ENCODE measurements around the gene CTNNA3.

CTNNA3 gene

GRCh38 chr10:66925373-66925772 lies 770.6 kb downstream of the CTNNA3 start:
- H3K27me3 ChIP-seq: peaks cover 42% of the 10 kb centered on the region
- H3K36me3 ChIP-seq: no peaks in the 10 kb centered on the region
- DNase-seq: no peak
- H3K4me1 ChIP-seq: no peaks in the 10 kb centered on the region
- TF ChIP-seq CTCF (IDR thresholded peaks at IDR 0.05; ENCODE audit: low read depth, low read length): no peak
- no peaks in the 10 kb centered on the region for H3K9me3 ChIP-seq
- no peak overlapping the region; the same call in 1 of the 2 replicates for H3K4me3 ChIP-seq (ENCODE audit: low read depth, low read length)

GRCh38 chr10:66924674-66925345 lies 771.2 kb downstream of the CTNNA3 start:
- no peak for DNase-seq
- H3K4me3 ChIP-seq (ENCODE audit: low read depth, low read length): no peak overlapping the region
- no peak for TF ChIP-seq CTCF (IDR thresholded peaks at IDR 0.05; ENCODE audit: low read depth, low read length)
- no peaks in the 10 kb centered on the region for H3K36me3 ChIP-seq
- peaks cover 37% of the 10 kb centered on the region for H3K27me3 ChIP-seq
- H3K9me3 ChIP-seq: no peaks in the 10 kb centered on the region
- no peaks in the 10 kb centered on the region for H3K4me1 ChIP-seq

- TF ChIP-seq CTCF (IDR thresholded peaks at IDR 0.05; ENCODE audit: low read depth, low read length): no peak
- no peak for DNase-seq
- H3K4me1 ChIP-seq: no peaks in the 10 kb centered on the region
- no peaks in the 10 kb centered on the region for H3K9me3 ChIP-seq
- H3K27me3 ChIP-seq: no peaks in the 10 kb centered on the region
- no peak overlapping the region for H3K4me3 ChIP-seq (ENCODE audit: low read depth, low read length)
- H3K36me3 ChIP-seq: no peaks in the 10 kb centered on the region
Observed at GRCh38 chr10:66919248-66919647, 776.7 kb downstream of the CTNNA3 start.

GRCh38 chr10:66917104-66917503 lies 778.9 kb downstream of the CTNNA3 start:
- Histone ChIP-seq H3K9me3 (no peaks in the 10 kb centered on the region), H3K4me3 (ENCODE audit: low read depth, low read length) (no peak overlapping the region), H3K36me3 (no peaks in the 10 kb centered on the region), H3K4me1 (no peaks in the 10 kb centered on the region), H3K27me3 (no peaks in the 10 kb centered on the region)
- TF ChIP-seq CTCF (IDR thresholded peaks at IDR 0.05; ENCODE audit: low read depth, low read length): peak; percentile 14; the same call in 1 of the 2 replicates
- DNase-seq: no peak

- Histone ChIP-seq H3K36me3 (no peaks in the 10 kb centered on the region), H3K27me3 (no peaks in the 10 kb centered on the region), H3K4me1 (no peaks in the 10 kb centered on the region), H3K9me3 (no peaks in the 10 kb centered on the region), H3K4me3 (ENCODE audit: low read depth, low read length) (no peak overlapping the region)
- DNase-seq: no peak
- no peak for TF ChIP-seq CTCF (IDR thresholded peaks at IDR 0.05; ENCODE audit: low read depth, low read length)
Observed at GRCh38 chr10:66916030-66916429, 780.0 kb downstream of the CTNNA3 start.

GRCh38 chr10:66910671-66911070 lies 785.3 kb downstream of the CTNNA3 start:
- Histone ChIP-seq H3K27me3 (no peaks in the 10 kb centered on the region; the same call in 1 of the 2 replicates), H3K4me1 (no peaks in the 10 kb centered on the region), H3K9me3 (no peaks in the 10 kb centered on the region), H3K36me3 (no peaks in the 10 kb centered on the region), H3K4me3 (ENCODE audit: low read depth, low read length) (no peak overlapping the region)
- DNase-seq: no peak
- TF ChIP-seq CTCF (IDR thresholded peaks at IDR 0.05; ENCODE audit: low read depth, low read length): no peak

Measured in BE2C (cell line).